Gastrocnemius medialis (tissue), 4 donors: ENCODE results near the gene IKZF3. TPM values are rescaled to one million over a fixed set of nuclear protein-coding genes. Genes with fewer than 3 reads are reported as not detected.

ENCODE experiments used
- ATAC-seq, 2 donors: fragments of 150-250 bp; one replicate each; pipeline ENCODE4 v1.9.1; 2016
- DNase-seq, 2 donors: peaks; one replicate each; pipeline ENCODE4 v3.0.0-alpha.2; 2019
- H3K27ac ChIP-seq, 4 donors: fragments of 200-600 bp; sonication (generic); 1 replicate in 1 of 4; 2 replicates in 3 of 4; pipeline ENCODE4 v1.5.1; 2016 to 2018; ENCODE audit warnings: mild to moderate bottlenecking in 2 of 4, moderate library complexity in 1 of 4
- H3K27me3 ChIP-seq, 3 donors: fragments of 200-600 bp; sonication (generic) in 2 of 3; 1 replicate in 1 of 3; 2 replicates in 2 of 3; pipeline versions ENCODE4 v1.5.1 to v1.6.0; 2016 to 2019; ENCODE audit warnings: mild to moderate bottlenecking in 1 of 3, moderate library complexity in 1 of 3
- H3K36me3 ChIP-seq, 2 donors: fragments of 200-600 bp; sonication (generic) in 1 of 2; one replicate each; pipeline ENCODE4 v1.5.1; 2017 to 2018
- H3K4me1 ChIP-seq, 2 donors: fragments of 200-600 bp; sonication (generic) in 1 of 2; one replicate each; pipeline ENCODE4 v1.5.1; 2016 to 2017; ENCODE audit warnings: mild to moderate bottlenecking in 2 of 2
- H3K4me3 ChIP-seq, 4 donors: fragments of 200-600 bp; sonication (generic) in 3 of 4; 1 replicate in 1 of 4; 2 replicates in 3 of 4; pipeline ENCODE4 v1.5.1; 2016 to 2019; ENCODE audit warnings: mild to moderate bottlenecking in 2 of 4
- H3K9me3 ChIP-seq, 3 donors: fragments of 200-600 bp; sonication (generic) in 2 of 3; 1 replicate in 1 of 3; 2 replicates in 2 of 3; pipeline ENCODE4 v1.5.1; 2016 to 2019
- CTCF ChIP-seq, 5 experiments: fragments of 450-650 bp in 3 of 5; fragments of 200-600 bp in 2 of 5; sonication (generic) in 2 of 5; IDR thresholded peaks in 4 of 5; conservative IDR thresholded peaks in 1 of 5; 1 replicate in 4 of 5; 2 replicates in 1 of 5; pipeline ENCODE4 v1.5.1; 2016 to 2019; ENCODE audit warnings: antibody characterized with exemption in 5 of 5, mild to moderate bottlenecking in 3 of 5, moderate library complexity in 3 of 5
- POLR2A ChIP-seq, 2 donors: fragments of 450-650 bp; IDR thresholded peaks; one replicate each; pipeline ENCODE4 v1.6.1; 2017; ENCODE audit warnings: antibody characterized with exemption in 2 of 2, mild to moderate bottlenecking in 2 of 2, moderate library complexity in 2 of 2
- in situ Hi-C, 4 donors: fragments of 200-750 bp; cut with MboI; loops; one replicate each; pipeline versions ENCODE4 v1.15.0 to v1.8.0; 2017; ENCODE audit warnings: low sequenced_read_pairs in 4 of 4
- intact Hi-C: fragments of 100-400 bp; cut with DNase I; formaldehyde crosslinking; loops from one replicate; pipeline ENCODE4 v1.15.1; 2023; ENCODE audit warnings: low total_unique reads
- total RNA-seq, 4 donors: library from RNA; depleted of rRNA; stranded (reverse); fragments of >200 nt; gene quantifications; one replicate each; pipeline versions ENCODE4 v1.1.0 to v1.2.3, GENCODE V29; 2016

The IKZF3 gene
- total RNA-seq, 4 donors from 2014 or later: 0.07 to 0.88 (median 0.34) TPM

GRCh38 chr17:39809221-39809620 lies 54.9 kb downstream of the IKZF3 start:
- H3K36me3 ChIP-seq: no peaks in the 10 kb centered on the region
- TF ChIP-seq POLR2A (IDR thresholded peaks at IDR 0.05): no peak
- no peak for TF ChIP-seq CTCF (IDR thresholded peaks at IDR 0.05 in 4 of 5, conservative IDR thresholded peaks at IDR 0.05 in 1 of 5)
- DNase-seq: no peak
- no peak overlapping the region for H3K4me3 ChIP-seq
- H3K27ac ChIP-seq: no peak overlapping the region
- in situ Hi-C loops: no loop called here
- H3K27me3 ChIP-seq: no peaks in the 10 kb centered on the region
- intact Hi-C loops: no loop called here
- peaks cover 0 to 7% of the 10 kb centered on the region in 2 donors for H3K4me1 ChIP-seq
- no peak for ATAC-seq
- no peaks in the 10 kb centered on the region for H3K9me3 ChIP-seq

GRCh38 chr17:39808409-39808997 lies 55.6 kb downstream of the IKZF3 start:
- DNase-seq (no peak), ATAC-seq (no peak)
- Histone ChIP-seq H3K27me3 (no peaks in the 10 kb centered on the region), H3K9me3 (no peaks in the 10 kb centered on the region), H3K4me3 (no peak overlapping the region), H3K27ac (no peak overlapping the region), H3K4me1 (peaks cover 0 to 7% of the 10 kb centered on the region in 2 donors), H3K36me3 (no peaks in the 10 kb centered on the region)
- intact Hi-C loops: no loop called here
- TF ChIP-seq CTCF (IDR thresholded peaks at IDR 0.05 in 4 of 5, conservative IDR thresholded peaks at IDR 0.05 in 1 of 5) (no peak), POLR2A (IDR thresholded peaks at IDR 0.05) (no peak)
- in situ Hi-C loops: no loop called here

GRCh38 chr17:39804839-39805238 lies 59.3 kb downstream of the IKZF3 start:
- ATAC-seq: no peak
- intact Hi-C loops (no loop called here), in situ Hi-C loops (no loop called here)

GRCh38 chr17:39801055-39801454 lies 63.1 kb downstream of the IKZF3 start:
- Histone ChIP-seq H3K4me1 (no peaks in the 10 kb centered on the region), H3K9me3 (no peaks in the 10 kb centered on the region), H3K4me3 (no peak overlapping the region), H3K36me3 (no peaks in the 10 kb centered on the region), H3K27ac (no peak overlapping the region), H3K27me3 (no peaks in the 10 kb centered on the region)
- DNase-seq (no peak), ATAC-seq (no peak)
- in situ Hi-C loops (no loop called here), intact Hi-C loops (no loop called here)
- TF ChIP-seq CTCF (IDR thresholded peaks at IDR 0.05 in 4 of 5, conservative IDR thresholded peaks at IDR 0.05 in 1 of 5) (no peak), POLR2A (IDR thresholded peaks at IDR 0.05) (no peak)

More at GRCh38 chr17:39804839-39805238, 59.3 kb downstream of the IKZF3 start:
- no peak overlapping the region for H3K4me3 ChIP-seq
- TF ChIP-seq POLR2A (IDR thresholded peaks at IDR 0.05) (no peak), CTCF (IDR thresholded peaks at IDR 0.05 in 4 of 5, conservative IDR thresholded peaks at IDR 0.05 in 1 of 5) (no peak)
- H3K27ac ChIP-seq: no peak overlapping the region
- no peaks in the 10 kb centered on the region for H3K27me3 ChIP-seq
- no peaks in the 10 kb centered on the region for H3K9me3 ChIP-seq
- no peaks in the 10 kb centered on the region for H3K36me3 ChIP-seq
- no peaks in the 10 kb centered on the region for H3K4me1 ChIP-seq
- no peak for DNase-seq

- in situ Hi-C loops: no loop called here
- no peak for TF ChIP-seq POLR2A (IDR thresholded peaks at IDR 0.05)
- no peak for TF ChIP-seq CTCF (IDR thresholded peaks at IDR 0.05 in 4 of 5, conservative IDR thresholded peaks at IDR 0.05 in 1 of 5)
- no peak for DNase-seq
- ATAC-seq: no peak
- Histone ChIP-seq H3K9me3 (no peaks in the 10 kb centered on the region), H3K4me3 (no peak overlapping the region), H3K4me1 (no peaks in the 10 kb centered on the region), H3K27ac (no peak overlapping the region), H3K36me3 (no peaks in the 10 kb centered on the region), H3K27me3 (no peaks in the 10 kb centered on the region)
- intact Hi-C loops: no loop called here
Measured at GRCh38 chr17:39800540-39800939, 63.6 kb downstream of the IKZF3 start.
